ENCODE data around the gene TUBE1. TPM values are rescaled to one million over a fixed set of nuclear protein-coding genes. Genes with fewer than 3 reads are reported as not detected.

The TUBE1 gene
- total RNA-seq, 1 experiment from 2014 or later: 18.8 TPM

GRCh38 chr6:112021691-112022310 lies 65.5 kb downstream of the TUBE1 start:
- in situ Hi-C loops (cut with HindIII; ENCODE audit: low pct_unique_long_range_greater_than_20kb, low sequenced_read_pairs): no loop called here
- DNase-seq (ENCODE audit: low read depth): no peak

Other genes starting within 250 kb of the TUBE1 start
- not detected in 2 replicates for gene FYN, start 214.0 kb downstream of the TUBE1 start, total RNA-seq (2014; rRNA removed; shearing (Covaris generic); ENCODE audit: low replicate concordance)
- gene CCN6, start 33.4 kb downstream of the TUBE1 start, total RNA-seq (2014; rRNA removed; shearing (Covaris generic); ENCODE audit: low replicate concordance): not detected in 2 replicates
- gene FAM229B, start 109 bp upstream of the TUBE1 start, total RNA-seq (2014; rRNA removed; shearing (Covaris generic); ENCODE audit: low replicate concordance): 13.1 and 14.7 TPM in 2 replicates
- 12.0 and 12.4 TPM in 2 replicates for gene LAMA4, start 167.1 kb upstream of the TUBE1 start, total RNA-seq (2014; rRNA removed; shearing (Covaris generic); ENCODE audit: low replicate concordance)

Measured in Caki2 (cell line).